ENCODE measurements around the gene HDDC3.
A peak's percentile ranks its signal among the peaks of the same experiment; 100 is the strongest.

HDDC3 gene

GRCh38 chr15:90939756-90940155 is 7.4 kb upstream of the HDDC3 start:
- Histone ChIP-seq H3K4me3 (ENCODE audit: low read depth, low read length) (no peak overlapping the region), H3K27ac (no peak overlapping the region), H3K36me3 (replicated peaks) (peaks cover 61% of the 10 kb centered on the region), H3K27me3 (replicated peaks) (no peaks in the 10 kb centered on the region)
- no peak for TF ChIP-seq CTCF (IDR thresholded peaks at IDR 0.05; ENCODE audit: low read depth, low read length, missing control alignments)
- no peak for DNase-seq
- in situ Hi-C loops (cut with HindIII; ENCODE audit: low pct_ligation_motif_present, low sequenced_read_pairs), result no loop called here

DNA sequence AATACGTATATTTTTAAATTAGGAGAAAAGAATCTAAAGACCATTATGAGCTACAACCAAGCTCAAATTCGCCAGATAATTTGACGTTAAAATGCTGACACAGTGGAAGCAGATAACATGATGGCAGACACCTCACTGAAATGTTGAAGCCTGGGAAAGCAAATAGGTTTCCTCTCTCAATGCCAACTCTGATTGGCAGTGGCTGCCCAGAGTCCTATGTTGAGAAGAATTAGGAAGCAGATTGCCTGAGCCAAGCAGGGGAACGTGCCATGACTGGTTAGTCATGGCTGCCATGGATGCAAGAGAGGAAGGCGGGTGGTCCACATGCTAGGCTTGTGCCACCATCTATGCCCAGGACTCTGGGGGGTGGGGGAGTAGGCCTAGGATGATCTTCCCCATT is 5.9 kb upstream of the HDDC3 start:
- in situ Hi-C loops (cut with HindIII; ENCODE audit: low pct_ligation_motif_present, low sequenced_read_pairs), result no loop called here
- Histone ChIP-seq H3K27me3 (replicated peaks) (no peaks in the 10 kb centered on the region), H3K27ac (no peak overlapping the region), H3K4me3 (ENCODE audit: low read depth, low read length) (no peak overlapping the region), H3K36me3 (replicated peaks) (peaks cover 48% of the 10 kb centered on the region)
- DNase-seq, result no peak
- TF ChIP-seq CTCF (IDR thresholded peaks at IDR 0.05; ENCODE audit: low read depth, low read length, missing control alignments), result no peak

DNA sequence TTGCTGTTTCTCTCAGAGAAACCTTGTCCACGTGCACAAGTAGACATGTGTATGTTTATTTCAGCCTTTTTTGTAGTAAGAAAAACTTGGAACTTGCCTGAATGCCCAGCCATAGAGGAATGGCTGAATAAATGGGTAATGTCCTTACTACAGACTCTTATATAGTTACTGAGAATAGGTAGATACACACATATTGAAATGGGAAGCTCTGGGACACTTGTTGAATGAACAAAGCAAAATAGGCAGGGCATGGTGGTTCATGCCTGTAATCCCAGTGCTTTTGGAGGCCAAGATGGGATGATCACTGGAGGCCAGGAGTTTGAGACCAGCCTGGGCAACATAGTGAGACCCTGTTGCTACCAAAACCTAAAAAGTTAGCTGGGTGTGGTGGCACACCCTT is 4.5 kb upstream of the HDDC3 start:
- Histone ChIP-seq H3K27me3 (replicated peaks) (no peaks in the 10 kb centered on the region), H3K36me3 (replicated peaks) (peaks cover 35% of the 10 kb centered on the region), H3K27ac (no peak overlapping the region), H3K4me3 (ENCODE audit: low read depth, low read length) (no peak overlapping the region)
- DNase-seq, result no peak
- in situ Hi-C loops (cut with HindIII; ENCODE audit: low pct_ligation_motif_present, low sequenced_read_pairs), result no loop called here
- no peak for TF ChIP-seq CTCF (IDR thresholded peaks at IDR 0.05; ENCODE audit: low read depth, low read length, missing control alignments)

GRCh38 chr15:90934949-90935751 is 2.8 kb upstream of the HDDC3 start, which contains the start of gene UNC45A:
Gene UNC45A (plus strand): TSS chr15:90935285. CDS start chr15:90935325, 40 bp downstream.
- peak within 1 kb of the TSS; percentile 79 for H3K27ac ChIP-seq
- peaks cover 22% of the 10 kb centered on the region for H3K36me3 ChIP-seq (replicated peaks)
- in situ Hi-C loops (cut with HindIII; ENCODE audit: low pct_ligation_motif_present, low sequenced_read_pairs), result no loop called here
- peak within 1 kb of the TSS; percentile 78 for H3K4me3 ChIP-seq (ENCODE audit: low read depth, low read length)
- no peak for TF ChIP-seq CTCF (IDR thresholded peaks at IDR 0.05; ENCODE audit: low read depth, low read length, missing control alignments)
- peak; percentile 68 for DNase-seq
- no peaks in the 10 kb centered on the region for H3K27me3 ChIP-seq (replicated peaks)

- in situ Hi-C loops (cut with HindIII; ENCODE audit: low pct_ligation_motif_present, low sequenced_read_pairs), result no loop called here
- peak; percentile 84 for DNase-seq
- peaks cover 15% of the 10 kb centered on the region for H3K36me3 ChIP-seq (replicated peaks)
- TF ChIP-seq CTCF (IDR thresholded peaks at IDR 0.05; ENCODE audit: low read depth, low read length, missing control alignments), result peak; percentile 98
- H3K27me3 ChIP-seq (replicated peaks), result no peaks in the 10 kb centered on the region
- H3K4me3 ChIP-seq (ENCODE audit: low read depth, low read length), result peak overlapping the region; percentile 78
- peak overlapping the region; percentile 79 for H3K27ac ChIP-seq
Measured at GRCh38 chr15:90934256-90934948, 2.1 kb upstream of the HDDC3 start.
